Left ventricle myocardium superior (tissue), 1 donor: ENCODE data around the gene ZNF44. TPM values are rescaled to one million over a fixed set of nuclear protein-coding genes. Genes with fewer than 3 reads are reported as not detected.
"Not testable (repeated sequence)": the region's sequence is repeated elsewhere in the genome, so short reads cannot be mapped to it uniquely, and the experiment has no call there.

Source experiments
- ATAC-seq: fragments of 200-7000 bp; cut with Tn5 transposase; one replicate; pipeline ENCODE4 v1.9.1; 2020; ENCODE audit warnings: mild to moderate bottlenecking, moderate library complexity
- DNase-seq: peaks from one replicate; pipeline ENCODE4 v3.0.0-alpha.2; 2020
- intact Hi-C: fragments of 100-400 bp; cut with micrococcal nuclease; formaldehyde crosslinking; loops from one replicate; pipeline ENCODE4 v1.11.0; 2022
- long read RNA-seq: library from polyadenylated mRNA; unstranded; transcript quantifications from one replicate; pipeline ENCODE4 v2.0.0, GENCODE V29; 2021
- total RNA-seq: library from RNA; stranded (reverse); fragmentation: NEBNext Ultra II Directional; extraction: Animal tissue kit (Norgen Biotek cat#: 25700); gene quantifications from one replicate; pipeline ENCODE4 v1.2.1, GENCODE V29; 2021
- donor health status: DM: no; HTN: yes; CAD: no; lungs with severe emphysema.

Gene ZNF44
- total RNA-seq: 9.5 TPM
- long read RNA-seq, transcript ZNF44-202 (4 exons, 2,119 nt): major isoform, 5 of 18 reads
- long read RNA-seq, partial matches to known transcripts: 0 of 18 reads
- long read RNA-seq, other reads (novel, unspliced or antisense): 9 of 18 reads

DNA sequence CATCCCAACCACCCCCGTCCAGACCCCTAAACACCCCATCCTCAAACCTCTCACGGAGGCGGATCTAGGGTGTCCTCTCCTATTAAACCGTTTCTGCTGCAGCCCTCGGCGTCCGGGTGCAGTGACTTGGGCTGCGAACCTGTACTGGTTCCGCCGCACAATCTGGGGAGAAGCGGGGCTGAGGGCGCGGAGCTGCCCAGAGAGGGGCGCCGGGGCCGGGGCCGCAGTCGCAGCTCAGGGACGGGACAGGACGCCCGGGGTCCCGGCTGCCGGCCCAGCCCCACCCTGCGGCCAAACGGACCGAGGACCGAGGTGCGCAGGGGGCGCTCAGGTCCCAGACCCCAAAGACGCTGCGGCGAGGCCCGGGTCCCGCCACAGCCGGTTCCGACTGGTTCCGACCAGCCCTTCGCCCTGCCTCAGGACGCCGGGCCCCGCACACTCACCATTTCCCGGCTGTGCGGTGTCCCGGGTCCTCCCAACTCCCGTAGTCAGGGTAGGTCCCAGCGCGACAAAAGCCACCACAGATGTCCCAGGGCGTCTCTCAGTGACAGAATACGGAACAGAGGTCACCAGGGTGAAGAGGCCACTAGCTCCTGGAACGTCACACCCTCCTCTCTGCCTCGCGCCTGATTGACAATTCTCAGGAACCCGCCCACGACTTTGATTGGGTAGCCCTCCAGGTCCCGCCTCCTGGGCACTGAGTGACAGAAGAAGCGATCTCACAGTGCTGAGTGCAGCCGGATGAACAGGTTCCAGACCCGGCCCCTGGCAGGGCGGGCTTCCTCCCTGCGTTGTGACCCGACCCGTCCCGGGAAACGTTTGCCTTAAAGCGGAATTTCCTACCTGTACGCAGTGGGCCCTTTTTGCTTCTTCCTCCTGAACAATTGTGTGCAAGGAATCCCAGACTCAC, at the start of gene ZNF44:
ZNF44 (minus strand) TSS at position 635 of the 910 bp plus-strand sequence; CDS start at position 446, 189 bp downstream.
- ATAC-seq: peak; percentile 99
- intact Hi-C loops: no loop called here
- DNase-seq: peak; percentile 98

- peak; percentile 98 for DNase-seq
- intact Hi-C loops: no loop called here
- peak; percentile 98 for ATAC-seq
Observed at GRCh38 chr19:12333162-12334159, 38.8 kb upstream of the ZNF44 start, which contains the start of gene ZNF563. ZNF563 (minus strand) TSS chr19:12333633; CDS start chr19:12333482, 151 bp downstream.

GRCh38 chr19:12331211-12331941, 36.7 kb upstream of the ZNF44 start:
- ATAC-seq (peak; percentile 42), DNase-seq (no peak)
- intact Hi-C loops: no loop called here

- intact Hi-C loops: no loop called here
- ATAC-seq: no peak
- no peak for DNase-seq
Observed at GRCh38 chr19:12330340-12330739, 35.7 kb upstream of the ZNF44 start.

DNA sequence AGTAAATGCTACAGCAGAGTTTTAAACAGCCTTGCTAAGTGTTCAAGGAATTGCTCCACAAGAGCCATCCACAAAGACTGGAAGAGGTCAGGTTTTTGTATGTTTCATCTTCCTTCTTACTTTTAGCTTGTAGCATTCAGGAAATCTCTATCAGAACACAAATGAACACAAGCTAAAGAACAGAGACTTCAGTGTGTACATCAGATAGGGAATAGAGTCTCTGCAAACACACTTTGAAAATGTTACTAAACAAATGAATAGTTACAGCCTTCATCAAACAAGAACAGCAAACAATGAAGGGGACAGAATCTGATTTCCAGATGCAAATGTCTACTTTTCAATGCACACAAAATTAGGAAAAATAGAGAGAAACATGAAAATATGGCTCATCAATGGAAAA, 31.0 kb upstream of the ZNF44 start:
- ATAC-seq (no peak), DNase-seq (no peak)
- intact Hi-C loops: no loop called here

DNA sequence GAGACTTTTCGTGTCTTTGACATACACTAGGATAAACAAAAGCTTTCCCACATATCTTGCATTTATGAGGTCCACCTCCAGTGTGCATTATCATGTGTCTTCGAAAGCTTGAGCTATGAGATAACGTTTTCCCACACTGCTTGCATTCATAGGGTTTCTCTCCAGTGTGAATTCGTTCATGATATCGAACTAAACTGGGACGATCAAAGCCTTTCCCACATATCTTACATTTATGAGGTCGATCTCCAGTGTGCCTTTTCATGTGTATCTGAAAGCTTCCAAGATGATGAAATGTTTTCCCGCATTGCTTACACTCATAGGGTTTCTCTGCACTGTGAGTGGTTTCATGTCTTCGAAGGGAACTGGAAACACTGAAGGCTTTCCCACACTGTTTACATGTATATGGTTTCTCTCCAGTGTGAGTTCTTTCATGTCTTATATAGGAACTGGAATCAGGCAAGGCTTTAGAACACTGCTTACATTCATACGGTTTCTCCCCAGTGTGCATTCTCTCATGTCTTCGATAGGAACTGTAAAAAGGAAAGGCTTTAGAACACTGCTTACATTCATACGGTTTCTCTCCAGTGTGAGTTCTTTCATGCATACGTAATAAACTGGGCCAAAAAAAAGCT, 24.2 kb upstream of the ZNF44 start:
- intact Hi-C loops: no loop called here
- DNase-seq (no peak), ATAC-seq (no peak)

DNA sequence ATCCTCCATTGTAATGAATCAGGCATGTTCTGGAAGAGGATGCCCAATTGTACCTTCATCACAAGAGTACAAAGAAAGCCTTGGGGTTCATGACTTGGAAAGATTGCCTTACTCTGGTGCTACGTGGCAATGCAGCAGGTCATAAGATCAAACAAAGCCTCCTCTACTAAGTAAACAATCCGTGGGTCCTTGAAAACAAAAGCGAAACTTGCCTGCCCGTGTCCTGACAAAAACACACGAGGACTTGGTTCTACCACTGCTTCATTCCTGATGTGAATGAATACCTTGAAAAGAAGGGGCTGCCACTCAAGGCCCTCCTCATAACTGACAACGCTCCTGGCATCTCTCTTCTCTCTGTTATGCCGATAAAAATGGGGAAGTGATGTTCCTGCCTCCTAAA, 19.9 kb upstream of the ZNF44 start:
- intact Hi-C loops: no loop called here
- ATAC-seq: no peak
- DNase-seq: no peak

DNA sequence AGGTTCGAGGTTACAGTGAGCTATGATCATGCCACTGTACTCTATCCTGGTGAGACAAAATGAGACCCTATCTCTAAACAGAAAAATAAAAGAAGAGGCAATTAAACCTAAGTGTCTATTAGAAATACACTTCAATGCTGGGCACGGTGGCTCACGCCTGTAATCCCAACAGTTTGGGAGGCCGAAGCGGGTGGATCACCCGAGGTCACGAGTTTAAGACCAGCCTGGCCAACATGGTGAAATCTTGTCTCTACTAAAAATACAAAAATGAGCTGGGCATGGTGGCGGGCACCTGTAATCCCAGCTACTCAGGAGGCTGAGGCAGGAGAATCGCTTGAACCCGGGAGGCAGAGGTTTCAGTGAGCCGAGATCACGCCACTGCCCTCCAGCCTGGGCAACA, 14.2 kb upstream of the ZNF44 start:
- intact Hi-C loops, DNase-seq, ATAC-seq: not testable (repeated sequence)

GRCh38 chr19:12295191-12295590, 508 bp upstream of the ZNF44 start:
- peak; percentile 16 for ATAC-seq
- no peak for DNase-seq
- intact Hi-C loops: no loop called here

GRCh38 chr19:12293777-12294248, 870 bp downstream of the ZNF44 start:
- intact Hi-C loops: no loop called here
- DNase-seq (peak; percentile 69), ATAC-seq (peak; percentile 58)

GRCh38 chr19:12289790-12290065, 5.0 kb downstream of the ZNF44 start:
- ATAC-seq (no peak), DNase-seq (no peak)
- intact Hi-C loops: no loop called here

- no peak for DNase-seq
- ATAC-seq: no peak
- intact Hi-C loops: no loop called here
Observed at GRCh38 chr19:12287958-12288500, 6.7 kb downstream of the ZNF44 start.

DNA sequence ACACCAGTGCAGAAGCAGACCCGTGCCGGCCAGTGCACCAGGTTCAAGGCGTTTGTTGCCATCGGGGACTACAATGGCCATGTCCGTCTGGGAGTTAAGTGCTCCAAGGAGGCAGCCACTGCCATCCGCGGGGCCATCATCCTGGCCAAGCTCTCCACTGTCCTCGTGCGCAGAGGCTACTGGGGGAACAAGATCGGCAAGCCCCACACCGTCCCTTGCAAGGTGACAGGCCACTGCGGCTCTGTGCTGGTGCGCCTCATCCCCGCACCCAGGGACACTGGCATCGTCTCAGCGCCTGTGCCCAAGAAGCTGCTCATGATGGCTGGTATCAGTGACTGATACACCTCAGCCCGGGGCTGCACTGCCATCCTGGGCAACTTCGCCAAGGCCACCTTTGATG, 10.1 kb downstream of the ZNF44 start:
- ATAC-seq (no peak), DNase-seq (no peak)
- intact Hi-C loops: no loop called here

- ATAC-seq (no peak), DNase-seq (no peak)
- intact Hi-C loops: no loop called here
Observed at GRCh38 chr19:12284226-12284625, 10.5 kb downstream of the ZNF44 start.

DNA sequence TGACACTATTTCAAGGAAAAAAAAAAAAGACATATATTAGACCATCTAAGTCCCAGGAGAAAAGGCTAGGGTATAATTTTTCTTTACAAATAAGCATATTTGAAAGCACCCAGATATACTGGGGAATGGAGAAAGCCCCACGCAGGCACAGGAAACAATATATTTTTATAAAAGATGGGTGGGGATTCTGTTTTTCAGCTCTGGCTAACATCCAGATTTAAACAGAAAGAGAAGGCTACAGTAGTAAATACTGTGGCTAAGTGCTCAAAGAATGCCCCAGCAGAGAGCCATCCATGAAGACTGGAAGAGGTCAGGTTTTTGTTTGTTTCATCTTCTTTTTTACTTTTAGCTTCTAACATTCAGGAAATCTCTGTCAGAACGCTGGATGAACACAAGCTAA, 16.0 kb downstream of the ZNF44 start:
- DNase-seq: no peak
- intact Hi-C loops: no loop called here
- no peak for ATAC-seq

GRCh38 chr19:12272980-12273901, 21.4 kb downstream of the ZNF44 start:
- intact Hi-C loops: no loop called here
- ATAC-seq: no peak
- DNase-seq: no peak

GRCh38 chr19:12272386-12272785, 22.3 kb downstream of the ZNF44 start:
- intact Hi-C loops: no loop called here
- DNase-seq (no peak), ATAC-seq (no peak)
